Coronary artery (tissue), 2 donors: ENCODE results near the gene ERICH6.

Source experiments
- DNase-seq: peaks from one replicate; pipeline ENCODE4 v3.0.0-alpha.2; 2017; ENCODE audit warnings: low spot score
- H3K27ac ChIP-seq, 2 donors: fragments of 200-600 bp; sonication (generic); one replicate each; pipeline ENCODE4 v1.5.1; 2016 to 2019
- H3K4me3 ChIP-seq: fragments of 200-600 bp; sonication (generic); 2 replicates; pipeline ENCODE4 v1.5.1; 2016; ENCODE audit warnings: mild to moderate bottlenecking, moderate library complexity
- TF ChIP-seq, protein P1 (sequence below): fragments of 200-600 bp; sonication (generic); IDR thresholded peaks from one replicate; pipeline ENCODE4 v1.5.1; 2019; ENCODE audit warnings: antibody characterized with exemption

The ERICH6 gene

DNA sequence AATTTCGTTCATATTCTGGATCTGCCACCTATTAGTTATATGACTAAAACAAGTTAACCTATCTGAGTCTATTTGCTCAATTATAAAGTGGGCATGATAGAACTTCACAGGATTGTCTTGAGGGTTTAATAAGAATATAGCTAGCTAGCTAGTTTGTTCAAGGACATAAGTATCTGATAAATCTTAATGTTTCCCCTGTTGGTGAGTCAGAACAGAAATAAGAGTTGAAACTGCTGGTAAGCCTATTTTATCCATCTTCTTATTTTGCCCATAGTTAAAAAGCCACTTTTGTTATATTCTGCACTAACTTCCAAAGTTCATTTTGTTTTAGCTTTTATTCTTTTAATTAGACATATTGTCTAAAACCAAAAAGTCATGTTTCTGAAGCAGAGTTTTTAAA lies 91.2 kb downstream of the ERICH6 start:
- no peak overlapping the region for H3K4me3 ChIP-seq
- DNase-seq = no peak
- TF ChIP-seq, protein P1, sequence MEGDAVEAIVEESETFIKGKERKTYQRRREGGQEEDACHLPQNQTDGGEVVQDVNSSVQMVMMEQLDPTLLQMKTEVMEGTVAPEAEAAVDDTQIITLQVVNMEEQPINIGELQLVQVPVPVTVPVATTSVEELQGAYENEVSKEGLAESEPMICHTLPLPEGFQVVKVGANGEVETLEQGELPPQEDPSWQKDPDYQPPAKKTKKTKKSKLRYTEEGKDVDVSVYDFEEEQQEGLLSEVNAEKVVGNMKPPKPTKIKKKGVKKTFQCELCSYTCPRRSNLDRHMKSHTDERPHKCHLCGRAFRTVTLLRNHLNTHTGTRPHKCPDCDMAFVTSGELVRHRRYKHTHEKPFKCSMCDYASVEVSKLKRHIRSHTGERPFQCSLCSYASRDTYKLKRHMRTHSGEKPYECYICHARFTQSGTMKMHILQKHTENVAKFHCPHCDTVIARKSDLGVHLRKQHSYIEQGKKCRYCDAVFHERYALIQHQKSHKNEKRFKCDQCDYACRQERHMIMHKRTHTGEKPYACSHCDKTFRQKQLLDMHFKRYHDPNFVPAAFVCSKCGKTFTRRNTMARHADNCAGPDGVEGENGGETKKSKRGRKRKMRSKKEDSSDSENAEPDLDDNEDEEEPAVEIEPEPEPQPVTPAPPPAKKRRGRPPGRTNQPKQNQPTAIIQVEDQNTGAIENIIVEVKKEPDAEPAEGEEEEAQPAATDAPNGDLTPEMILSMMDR = no peak

DNA sequence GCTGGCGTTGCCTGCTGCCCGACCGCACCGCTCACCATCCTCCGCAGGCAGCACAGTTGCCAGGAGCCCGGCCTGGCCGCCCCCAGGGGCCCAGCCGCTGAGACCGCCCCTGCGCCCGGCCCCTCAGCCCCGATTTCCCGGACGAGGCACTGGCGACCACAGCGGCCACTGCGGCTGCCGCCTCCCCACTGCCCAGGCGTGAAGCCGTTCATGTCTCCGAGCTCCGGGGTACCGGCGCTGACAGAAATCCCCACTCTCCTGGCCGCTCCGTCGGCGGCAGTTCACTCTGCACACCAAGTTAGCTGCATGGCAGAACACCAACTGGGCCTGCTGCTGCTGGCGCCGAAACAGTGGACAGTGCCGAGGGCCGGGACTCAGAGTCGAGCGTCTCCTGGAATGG lies 92.1 kb downstream of the ERICH6 start:
- no peak overlapping the region for H3K4me3 ChIP-seq
- no peak for DNase-seq
- TF ChIP-seq, protein P1 = no peak
- H3K27ac ChIP-seq = no peak overlapping the region

More for the DNA sequence above, 91.2 kb downstream of the ERICH6 start:
- no peak overlapping the region for H3K27ac ChIP-seq

DNA sequence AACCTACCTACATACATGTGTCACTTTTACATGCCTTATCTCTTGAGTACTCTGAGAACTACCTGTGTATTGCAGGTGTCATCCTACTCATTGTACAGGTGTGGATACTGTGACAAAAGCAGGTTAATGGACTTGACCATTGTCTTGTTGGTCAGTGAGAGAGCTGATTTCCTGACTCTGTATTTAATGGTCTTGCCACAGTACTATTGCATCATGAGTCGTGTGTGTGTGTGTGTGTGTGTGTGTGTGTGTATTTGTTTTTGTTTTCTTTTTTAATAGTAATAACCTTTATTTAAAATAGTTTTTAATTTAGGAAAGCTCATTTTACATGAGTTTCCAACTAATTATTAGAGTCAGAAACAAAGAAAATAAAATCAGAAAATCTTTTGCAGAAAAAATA lies 92.9 kb downstream of the ERICH6 start:
- Histone ChIP-seq H3K27ac (no peak overlapping the region), H3K4me3 (no peak overlapping the region)
- TF ChIP-seq, protein P1 = no peak
- no peak for DNase-seq

DNA sequence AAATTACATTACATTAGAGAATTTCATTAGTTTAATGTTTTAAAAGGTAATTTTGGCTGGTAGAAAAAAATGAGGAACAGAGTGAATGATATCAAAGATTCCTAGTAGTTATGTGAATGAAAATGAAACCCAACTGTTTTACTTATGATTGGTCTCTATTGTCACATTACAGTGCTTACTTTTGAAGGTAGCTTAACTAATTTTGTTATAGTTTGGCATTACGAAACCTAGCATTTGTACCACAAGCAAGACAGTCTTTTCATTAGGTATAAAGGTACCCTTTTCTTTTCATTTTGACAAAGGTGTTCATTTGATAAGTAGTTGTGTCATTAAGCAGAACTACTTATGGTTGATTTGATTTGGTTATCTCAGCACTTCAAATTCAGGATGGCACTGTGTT lies 93.7 kb downstream of the ERICH6 start:
- no peak overlapping the region for H3K27ac ChIP-seq
- TF ChIP-seq, protein P1 = no peak
- DNase-seq = no peak
- H3K4me3 ChIP-seq = no peak overlapping the region
